SK-N-SH (cell line): Measurements from ENCODE around the gene MPHOSPH9. TPM values are rescaled to one million over a fixed set of nuclear protein-coding genes. Genes with fewer than 3 reads are reported as not detected.

Experiments used
- CTCF ChIA-PET: fragments of 300-600, 350-600 bp; formaldehyde crosslinking; extraction: SDS; loops from one replicate; lab custom pipeline; 2021; lab: Yijun Ruan, JAX
- POLR2A ChIA-PET: fragments of 350-600 bp; sonication (Branson Sonifier 250); formaldehyde crosslinking; extraction: SDS; loops from one replicate; lab custom pipeline; 2020; ENCODE audit warnings: antibody characterized with exemption, inconsistent platforms; lab: Yijun Ruan, JAX
- DNase-seq: peaks from one replicate; pipeline ENCODE4 v3.0.0; 2012
- H2AFZ ChIP-seq: fragments of 200-600 bp; sonication (generic); 2 replicates; pipeline ENCODE4 v1.8.1; 2016; ENCODE audit warnings: antibody characterized with exemption, mild to moderate bottlenecking, low read depth
- H3F3A ChIP-seq: fragments of 200-600 bp; sonication (generic); replicated peaks from 2 replicates; pipeline ENCODE3; 2016; ENCODE audit warnings: antibody characterized with exemption, mild to moderate bottlenecking; ENCODE audit not compliant: insufficient read depth
- H3K27ac ChIP-seq, 2 experiments: fragments of 200-500 bp in 1 of 2; fragments of 200-600 bp in 1 of 2; sonication (Bioruptor generic) in 1 of 2; sonication (generic), shearing (Covaris generic) in 1 of 2; 2 replicates each; pipeline versions ENCODE4 v1.5.1 to v1.6.1; 2014 to 2016; ENCODE audit warnings: low read depth in 2 of 2, inconsistent platforms in 1 of 2, low read length in 1 of 2, mild to moderate bottlenecking in 1 of 2, mixed read lengths in 1 of 2
- H3K27me3 ChIP-seq: fragments of 200-600 bp; sonication (generic), shearing (Covaris generic); 2 replicates; pipeline ENCODE4 v1.6.1; 2016; ENCODE audit warnings: mixed run types; ENCODE audit not compliant: insufficient read depth
- H3K36me3 ChIP-seq, 2 experiments: fragments of 200-500 bp in 1 of 2; fragments of 200-600 bp in 1 of 2; sonication (Bioruptor generic) in 1 of 2; sonication (generic) in 1 of 2; replicated peaks in 1 of 2; 2 replicates each; pipeline versions ENCODE3 to v1.5.1; 2014 to 2016; ENCODE audit warnings: low read length in 1 of 2, mild to moderate bottlenecking in 1 of 2; ENCODE audit not compliant: insufficient read depth in 2 of 2, control insufficient read depth in 1 of 2
- H3K4me1 ChIP-seq, 2 experiments: fragments of 200-500 bp in 1 of 2; fragments of 200-600 bp in 1 of 2; sonication (Bioruptor generic) in 1 of 2; sonication (generic), shearing (Covaris generic) in 1 of 2; 2 replicates each; pipeline versions ENCODE4 v1.5.1 to v1.6.1; 2014 to 2016; ENCODE audit warnings: low read depth in 1 of 2, low read length in 1 of 2, mixed run types in 1 of 2; ENCODE audit not compliant: insufficient read depth in 2 of 2, control insufficient read depth in 1 of 2
- H3K4me2 ChIP-seq: fragments of 200-600 bp; sonication (generic), shearing (Covaris generic); 2 replicates; pipeline ENCODE4 v1.6.1; 2017; ENCODE audit warnings: mixed run types
- H3K4me3 ChIP-seq, 2 experiments: fragments of 200-500 bp in 1 of 2; fragments of 200-600 bp in 1 of 2; sonication (Bioruptor generic) in 1 of 2; sonication (generic), shearing (Covaris generic) in 1 of 2; 2 replicates each; pipeline versions ENCODE4 v1.5.1 to v1.8.1; 2014 to 2016; ENCODE audit warnings: low read depth in 2 of 2, inconsistent platforms in 1 of 2, low read length in 1 of 2, mild to moderate bottlenecking in 1 of 2, mixed read lengths in 1 of 2, moderate library complexity in 1 of 2
- H3K79me2 ChIP-seq: fragments of 200-600 bp; sonication (generic); 2 replicates; pipeline ENCODE4 v1.8.1; 2017; ENCODE audit warnings: mild to moderate bottlenecking; ENCODE audit not compliant: insufficient read depth
- H3K9ac ChIP-seq: fragments of 200-600 bp; sonication (generic); 2 replicates; pipeline ENCODE4 v1.6.1; 2017; ENCODE audit warnings: mixed run types
- H3K9me2 ChIP-seq: fragments of 200-600 bp; sonication (generic); 2 replicates; pipeline ENCODE4 v1.6.1; 2017; ENCODE audit warnings: mixed run types
- H3K9me3 ChIP-seq: fragments of 200-600 bp; sonication (generic); 2 replicates; pipeline ENCODE4 v1.6.1; 2017; ENCODE audit warnings: mixed run types, mild to moderate bottlenecking, moderate library complexity
- H4K20me1 ChIP-seq: fragments of 200-600 bp; sonication (generic); 2 replicates; pipeline ENCODE4 v1.6.1; 2017; ENCODE audit warnings: mild to moderate bottlenecking, mixed run types; ENCODE audit not compliant: insufficient read depth
- CHD2 ChIP-seq: fragments of 150-350 bp; IDR thresholded peaks from 2 replicates; pipeline ENCODE4 v1.6.1; 2018; ENCODE audit warnings: low read length; ENCODE audit not compliant: partially characterized antibody
- ELF1 ChIP-seq: IDR thresholded peaks from 2 replicates; pipeline ENCODE4 v1.4.0; 2012
- EP300 ChIP-seq, 2 experiments: IDR thresholded peaks; 2 replicates each; pipeline versions ENCODE4 v1.4.0 to v1.6.1; 2012; ENCODE audit warnings: borderline replicate concordance in 1 of 2, low read depth in 1 of 2, low read length in 1 of 2
- EZH2phosphoT487 ChIP-seq: fragments of 200-600 bp; sonication (generic); IDR thresholded peaks from 2 replicates; pipeline ENCODE4 v1.6.1; 2017; ENCODE audit warnings: low read depth, mixed run types, mild to moderate bottlenecking, antibody characterized with exemption, moderate library complexity, borderline replicate concordance
- GABPA ChIP-seq: IDR thresholded peaks from 2 replicates; pipeline ENCODE4 v1.4.0; 2012; ENCODE audit warnings: low read depth, mild to moderate bottlenecking
- GATA2 ChIP-seq: sonication (generic); formaldehyde crosslinking; IDR thresholded peaks from 2 replicates; pipeline ENCODE4 v1.5.0; 2020; ENCODE audit warnings: mild to moderate bottlenecking, missing genetic modification reagents
- IRF3 ChIP-seq: fragments of 150-350 bp; IDR thresholded peaks from 2 replicates; pipeline ENCODE4 v1.6.1; 2016; ENCODE audit warnings: mild to moderate bottlenecking, low read depth, low read length
- JUND ChIP-seq: IDR thresholded peaks from 2 replicates; pipeline ENCODE4 v1.4.0; 2012
- MAX ChIP-seq: IDR thresholded peaks from 2 replicates; pipeline ENCODE4 v1.4.0; 2012; ENCODE audit warnings: low read depth
- MEF2A ChIP-seq: IDR thresholded peaks from 2 replicates; pipeline ENCODE4 v1.4.0; 2012; ENCODE audit warnings: low read depth, borderline replicate concordance
- NFIC ChIP-seq: IDR thresholded peaks from 2 replicates; pipeline ENCODE4 v1.4.0; 2012; ENCODE audit warnings: borderline replicate concordance
- NRF1 ChIP-seq: IDR thresholded peaks from 2 replicates; pipeline ENCODE4 v1.6.1; 2012; ENCODE audit warnings: low read depth, mild to moderate bottlenecking, low read length
- PBX3 ChIP-seq: IDR thresholded peaks from 2 replicates; pipeline ENCODE4; 2012
- POLR2AphosphoS5 ChIP-seq: IDR thresholded peaks from 2 replicates; pipeline ENCODE4 v1.6.1; 2012; ENCODE audit warnings: low read depth, low read length
- RCOR1 ChIP-seq: fragments of 150-350 bp; IDR thresholded peaks from 2 replicates; pipeline ENCODE4 v1.6.1; 2017; ENCODE audit warnings: antibody characterized with exemption, low read length
- RFX5 ChIP-seq: IDR thresholded peaks from 2 replicates; pipeline ENCODE4 v1.6.1; 2012; ENCODE audit warnings: mild to moderate bottlenecking, improper control_type of control experiment, low read length
- RXRA ChIP-seq: IDR thresholded peaks from 2 replicates; pipeline ENCODE4 v1.4.0; 2012; ENCODE audit warnings: low read depth, mild to moderate bottlenecking, borderline replicate concordance
- SMC3 ChIP-seq: IDR thresholded peaks from 2 replicates; pipeline ENCODE4 v1.6.1; 2012; ENCODE audit warnings: low read depth, low read length, improper control_type of control experiment
- TAF1 ChIP-seq: IDR thresholded peaks from 2 replicates; pipeline ENCODE4 v1.6.1; 2012; ENCODE audit warnings: low read depth, mild to moderate bottlenecking, low read length, moderate library complexity, borderline replicate concordance
- TEAD4 ChIP-seq: IDR thresholded peaks from 2 replicates; pipeline ENCODE4 v1.4.0; 2012; ENCODE audit warnings: mild to moderate bottlenecking, borderline replicate concordance; ENCODE audit not compliant: insufficient read depth
- USF2 ChIP-seq: fragments of 150-350 bp; IDR thresholded peaks from 2 replicates; pipeline ENCODE4 v1.6.1; 2017; ENCODE audit warnings: antibody characterized with exemption, low read length, low read depth, borderline replicate concordance
- ZBTB33 ChIP-seq: IDR thresholded peaks from 2 replicates; pipeline ENCODE4 v1.4.0; 2012; ENCODE audit warnings: low read depth, borderline replicate concordance
- WGBS: methylation state at CpG from one replicate; pipeline ENCODE4 v1.1.6; 2017; ENCODE audit warnings: low lambda C conversion rate; 5-methylcytosine and 5-hydroxymethylcytosine counted together
- polyA plus RNA-seq, 3 experiments: library from polyadenylated mRNA; depleted of rRNA; stranded (reverse); fragments of >200 nt; gene quantifications; 2 replicates each; pipeline ENCODE4 v1.2.3, GENCODE V29; 2012

The MPHOSPH9 gene
- polyA plus RNA-seq, 1 of the 3 experiments (the other 2 are of a cell fraction): 9.0 TPM

GRCh38 chr12:123121670-123122069, 111.3 kb downstream of the MPHOSPH9 start (continued):
- no peak for TF ChIP-seq RCOR1
- TF ChIP-seq EP300 (IDR thresholded peaks at IDR 0.05; ENCODE audit: borderline replicate concordance in 1 of 2, low read depth in 1 of 2, low read length in 1 of 2): no peak

- Histone ChIP-seq H3F3A (no peaks in the 10 kb centered on the region), H3K4me1 (peaks cover 0 to 7% of the 10 kb centered on the region in 2 experiments; a peak in 2 of 4 replicates), H3K9me2 (no peaks in the 10 kb centered on the region), H3K79me2 (peaks cover 13% of the 10 kb centered on the region), H3K4me3 (no peak overlapping the region), H3K27ac (no peak overlapping the region), H2AFZ (no peak overlapping the region), H3K36me3 (no peaks in the 10 kb centered on the region), H3K9ac (no peak overlapping the region), H3K9me3 (no peaks in the 10 kb centered on the region), H4K20me1 (no peaks in the 10 kb centered on the region), H3K27me3 (no peaks in the 10 kb centered on the region), H3K4me2 (no peak overlapping the region)
- no peak for DNase-seq
- ChIA-PET POLR2A (no interaction called here), CTCF (interaction anchor here (0.9 to 1.3 kb wide), 3 partner anchors 21 to 77 kb away, joined by 3 to 4 read pairs (median 3); no protein-coding TSS in a partner anchor)
- no peak for TF ChIP-seq TEAD4
- no peak for TF ChIP-seq POLR2AphosphoS5
- TF ChIP-seq ELF1: no peak
- TF ChIP-seq NRF1: no peak
- no peak for TF ChIP-seq EZH2phosphoT487
- TF ChIP-seq TAF1: no peak
- TF ChIP-seq IRF3: no peak
- no peak for TF ChIP-seq PBX3
- TF ChIP-seq GATA2: no peak
- TF ChIP-seq SMC3: no peak
- no peak for TF ChIP-seq ZBTB33
- no peak for TF ChIP-seq GABPA
- no peak for TF ChIP-seq RXRA
- TF ChIP-seq USF2: no peak
- no peak for TF ChIP-seq NFIC
- no peak for TF ChIP-seq CHD2
- TF ChIP-seq MEF2A: no peak
- TF ChIP-seq JUND: no peak
- TF ChIP-seq MAX: no peak
- no peak for TF ChIP-seq RFX5
- WGBS: 100% methylated on average over 3 of the region's 3 CpGs
These were observed 112.3 kb downstream of the MPHOSPH9 start for GRCh38 chr12:123120452-123121166.
